GM19467 (cell line): ENCODE measurements around the gene PLK5.
"Not testable (repeated sequence)": the region's sequence is repeated elsewhere in the genome, so short reads cannot be mapped to it uniquely, and the experiment has no call there.

ENCODE experiments used
- ATAC-seq: cut with Tn5 transposase; IDR thresholded peaks from one replicate; pipeline ENCODE4 v1.9.1; 2021; ENCODE audit warnings: mild to moderate bottlenecking, moderate library complexity; ENCODE audit not compliant: unreplicated experiment

Gene PLK5, protein sequence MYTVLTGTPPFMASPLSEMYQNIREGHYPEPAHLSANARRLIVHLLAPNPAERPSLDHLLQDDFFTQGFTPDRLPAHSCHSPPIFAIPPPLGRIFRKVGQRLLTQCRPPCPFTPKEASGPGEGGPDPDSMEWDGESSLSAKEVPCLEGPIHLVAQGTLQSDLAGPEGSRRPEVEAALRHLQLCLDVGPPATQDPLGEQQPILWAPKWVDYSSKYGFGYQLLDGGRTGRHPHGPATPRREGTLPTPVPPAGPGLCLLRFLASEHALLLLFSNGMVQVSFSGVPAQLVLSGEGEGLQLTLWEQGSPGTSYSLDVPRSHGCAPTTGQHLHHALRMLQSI

GRCh38 chr19:1523412-1524286 is at the start of gene PLK5:
PLK5 (plus strand) TSS chr19:1524077; CDS start chr19:1526997, 2,920 bp downstream.
- no peak for ATAC-seq

- no peak for ATAC-seq
Observed at GRCh38 chr19:1474765-1475351, 49.0 kb upstream of the PLK5 start.

GRCh38 chr19:1475751-1476437 is 48.0 kb upstream of the PLK5 start:
- no peak for ATAC-seq

DNA sequence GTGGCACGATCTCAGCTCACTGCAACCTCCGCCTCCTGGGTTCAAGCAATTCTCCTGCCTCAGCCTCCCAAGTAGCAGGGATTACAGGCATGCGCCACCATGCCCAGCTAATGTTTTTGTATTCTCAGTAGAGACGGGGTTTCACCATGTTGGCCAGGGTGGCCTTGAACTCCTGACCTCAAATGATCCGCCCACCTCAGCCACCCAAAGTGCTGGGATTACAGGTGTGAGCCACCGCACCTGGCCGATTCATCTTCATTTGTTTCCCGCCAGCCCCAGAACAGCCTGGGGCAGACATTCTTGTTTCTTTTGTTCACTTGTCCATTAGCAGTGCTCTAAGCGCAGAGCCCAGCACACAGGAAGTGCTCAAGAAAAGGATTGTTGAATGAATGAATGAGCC is 46.8 kb upstream of the PLK5 start:
- ATAC-seq = not testable (repeated sequence)

DNA sequence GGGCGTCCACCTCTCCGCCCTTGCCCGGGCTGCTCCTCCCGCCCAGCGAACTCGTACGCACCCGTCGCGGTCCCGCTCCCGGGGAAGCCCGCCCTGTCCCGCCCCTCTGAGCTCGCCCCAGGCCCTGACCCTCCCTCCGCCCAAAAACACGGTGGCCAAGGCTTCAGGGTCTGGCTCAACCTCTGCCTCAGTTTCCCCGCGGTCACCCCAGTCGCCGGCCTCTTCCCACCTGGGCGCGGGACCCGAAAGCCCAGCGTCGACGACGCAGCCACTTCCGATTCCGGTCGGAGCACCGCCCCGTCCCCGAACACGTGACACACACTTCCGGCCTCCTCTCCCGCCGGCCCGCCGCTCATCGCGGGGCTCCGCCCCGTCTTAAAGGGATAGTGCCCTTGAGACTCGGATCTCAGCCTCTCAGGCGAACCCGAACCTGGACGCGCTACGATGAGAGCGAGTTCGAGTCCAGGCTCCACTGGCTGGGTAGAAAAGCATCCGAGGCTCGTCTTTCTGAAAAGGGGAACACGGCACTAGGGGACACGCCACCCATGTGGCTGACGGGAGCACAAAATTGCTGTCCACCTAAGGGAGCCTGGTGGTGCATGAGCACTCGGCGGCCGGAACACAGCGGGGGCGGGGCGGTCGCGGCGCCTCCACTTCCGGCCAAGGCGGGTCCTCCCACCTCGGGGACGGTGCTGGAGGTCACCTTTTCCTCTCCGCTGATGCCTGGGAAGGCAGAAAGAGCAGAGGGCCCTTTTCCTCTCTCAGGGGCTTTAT is 44.8 kb upstream of the PLK5 start, which contains the start of gene C19orf25:
TSS of gene C19orf25 (minus strand) at position 282 of the 774 bp plus-strand sequence. CDS start 312 bp downstream, outside the sequence.
- peak; percentile 66 for ATAC-seq

DNA sequence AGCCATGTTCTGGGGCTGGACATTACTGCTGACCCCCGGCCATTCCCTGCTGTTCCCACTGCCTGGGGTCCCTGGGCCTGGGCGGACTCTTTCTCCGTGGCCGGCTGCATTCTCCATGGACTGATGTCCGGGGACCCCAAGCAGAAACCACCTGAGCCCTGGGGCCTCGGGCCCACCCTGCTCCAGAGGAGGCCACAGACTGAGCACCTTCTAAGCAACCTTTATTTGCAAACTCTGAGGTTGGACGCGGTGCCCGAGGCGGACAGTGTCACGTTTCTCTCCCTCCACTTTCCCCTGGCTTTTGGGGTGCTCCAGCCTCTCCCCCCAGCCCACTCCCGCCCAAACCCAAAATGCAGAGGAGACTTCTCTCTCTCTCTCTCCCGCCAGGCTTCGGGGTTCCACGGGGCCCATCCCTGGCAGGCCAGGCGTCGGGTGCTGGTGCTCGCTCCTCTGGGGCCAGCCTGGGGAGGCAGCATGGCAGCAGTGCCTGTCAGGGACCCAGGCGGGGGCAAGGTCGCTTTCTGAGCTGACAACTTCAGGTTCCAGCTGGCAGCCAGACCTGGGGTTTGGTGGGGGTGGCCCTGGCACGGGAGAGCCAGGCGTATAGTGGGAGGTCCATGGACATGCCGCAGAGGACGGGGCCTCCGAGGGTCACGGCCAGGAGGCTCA is 42.5 kb upstream of the PLK5 start:
- no peak for ATAC-seq

DNA sequence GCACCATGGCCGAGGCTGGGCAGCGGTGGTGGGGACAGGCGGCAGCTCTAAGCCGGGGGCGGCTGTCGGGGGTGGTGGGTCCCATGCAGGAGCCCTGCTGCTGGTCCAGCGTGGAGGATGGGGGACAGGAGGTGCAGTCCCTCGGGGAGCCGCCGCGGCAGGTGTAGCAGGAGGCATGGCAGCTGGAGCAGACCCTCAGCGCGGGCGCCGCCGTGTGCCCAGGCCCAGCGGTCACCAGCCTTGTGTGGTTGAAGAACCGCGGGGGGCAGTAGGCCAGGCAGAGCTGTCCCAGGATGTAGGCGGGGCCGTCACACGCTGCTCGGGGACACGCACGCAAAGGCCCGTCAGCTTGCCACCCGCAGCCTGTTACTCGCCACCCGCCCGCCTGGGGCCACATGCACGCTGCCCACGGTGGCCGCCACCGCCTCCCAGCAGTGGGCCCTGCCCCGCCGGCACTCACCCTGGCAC is 42.0 kb upstream of the PLK5 start:
- no peak for ATAC-seq

DNA sequence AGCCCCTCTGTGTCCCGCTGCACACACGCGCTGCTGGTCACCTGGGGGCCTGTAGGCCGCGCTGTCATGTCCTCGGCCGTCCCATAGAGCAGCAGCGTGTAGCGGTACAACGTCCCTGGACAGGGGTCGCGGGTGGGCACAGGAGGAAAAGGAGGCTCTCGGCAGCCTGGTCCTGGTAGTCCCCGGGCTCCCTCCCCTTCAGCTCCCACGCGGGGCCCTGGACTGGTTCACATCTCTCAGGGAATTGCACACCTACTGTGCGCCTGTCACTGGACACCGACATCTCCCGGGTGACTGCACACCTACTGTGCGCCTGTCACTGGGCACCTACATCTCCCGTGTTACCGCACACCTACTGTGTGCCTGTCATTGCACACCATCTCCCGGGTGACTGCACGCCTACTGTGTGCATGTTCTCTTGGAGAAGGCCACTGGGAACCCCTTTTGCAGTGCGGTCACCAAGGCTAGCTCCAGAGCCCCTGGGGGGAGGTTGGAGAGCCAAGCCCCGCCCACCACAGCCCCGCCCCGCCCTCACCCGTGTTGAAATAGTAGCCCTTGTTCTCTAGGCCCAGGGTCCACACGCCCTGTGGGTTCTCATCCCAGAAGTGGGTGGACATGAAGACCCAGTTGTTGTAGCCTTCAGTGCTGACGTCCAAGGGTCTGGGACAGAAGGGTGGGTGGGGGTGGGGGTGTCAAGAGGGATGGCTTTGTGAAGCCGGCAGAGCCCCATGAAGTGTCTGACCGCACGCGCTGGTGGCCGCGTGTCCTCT is 41.3 kb upstream of the PLK5 start:
- ATAC-seq = no peak

- no peak for ATAC-seq
Observed at GRCh38 chr19:1483131-1483978, 40.5 kb upstream of the PLK5 start.

DNA sequence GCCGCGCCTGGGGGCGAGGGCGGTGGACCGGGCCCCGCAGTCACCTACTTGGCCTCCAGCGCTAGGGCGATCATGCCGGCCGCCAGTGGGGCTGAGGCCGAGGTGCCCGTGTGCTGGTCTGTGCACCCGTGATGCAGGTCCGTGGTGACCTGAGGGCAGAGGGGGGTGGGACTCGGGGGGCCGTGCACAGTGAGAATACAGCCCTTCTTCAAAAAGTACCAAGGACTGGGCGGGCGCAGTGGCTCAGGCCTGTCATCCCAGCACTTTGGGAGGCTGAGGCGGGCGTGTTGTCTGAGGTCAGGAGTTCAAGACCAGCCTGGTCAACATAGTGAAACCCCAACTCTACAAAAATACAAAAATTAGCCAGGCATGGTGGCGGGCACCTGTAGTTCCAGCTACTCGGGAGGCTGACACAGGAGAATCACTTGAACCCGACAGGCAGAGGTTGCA is 39.9 kb upstream of the PLK5 start:
- no peak for ATAC-seq

DNA sequence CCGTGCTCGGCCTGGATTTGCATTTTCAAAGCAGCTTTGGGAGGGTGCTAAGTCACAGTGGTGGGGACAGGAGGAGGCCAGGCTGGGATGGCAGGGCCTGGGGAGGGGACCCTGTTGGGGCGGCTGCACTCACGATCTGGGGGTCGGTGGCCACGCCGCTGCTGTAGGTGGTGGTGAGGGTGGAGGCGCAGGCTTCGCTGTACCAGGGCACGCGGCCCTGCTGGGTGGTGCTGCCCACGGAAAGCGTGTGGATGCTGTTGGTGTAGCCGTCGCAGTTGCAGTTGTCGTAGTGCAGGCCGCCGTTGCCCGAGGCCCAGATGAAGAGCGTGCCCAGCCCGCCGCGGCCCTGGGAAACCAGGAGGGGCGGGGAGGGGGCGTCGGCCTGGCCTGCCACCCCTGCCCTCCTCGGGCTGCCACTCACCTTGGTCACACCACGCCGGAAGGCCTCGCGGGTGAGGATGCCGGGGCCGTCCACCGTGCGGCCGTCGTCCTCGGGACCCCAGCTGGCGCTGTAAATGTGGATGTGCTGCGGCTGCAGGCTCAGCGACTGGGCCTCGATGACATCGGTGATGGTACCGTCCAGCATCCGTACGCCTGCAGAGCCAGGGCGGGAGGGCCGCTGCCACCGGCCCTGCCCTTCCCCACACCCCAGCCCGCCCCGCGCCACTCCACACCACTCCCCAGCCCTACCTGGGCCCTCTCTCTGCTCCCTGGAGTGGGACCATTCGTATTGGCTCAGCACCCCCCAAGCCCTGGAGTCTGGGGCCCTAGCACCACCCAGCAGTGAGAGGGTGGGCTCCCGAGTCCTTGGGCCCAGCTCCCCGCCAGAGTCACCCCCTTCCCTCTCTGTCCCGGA is 36.9 kb upstream of the PLK5 start:
- ATAC-seq = no peak

- no peak for ATAC-seq
Observed at GRCh38 chr19:1487576-1488281, 36.1 kb upstream of the PLK5 start.

- no peak for ATAC-seq
Observed at GRCh38 chr19:1488282-1488601, 35.6 kb upstream of the PLK5 start.

GRCh38 chr19:1489463-1490310 is 34.2 kb upstream of the PLK5 start:
- ATAC-seq = no peak

- ATAC-seq = peak; percentile 73
Observed at GRCh38 chr19:1490311-1491113, 33.4 kb upstream of the PLK5 start, which contains the start of gene PCSK4. PCSK4 (minus strand) TSS chr19:1490350; CDS start chr19:1490346, 4 bp downstream.
